Right lobe of liver (tissue), 6 donors: ENCODE data around the gene PEDS1. TPM values are rescaled to one million over a fixed set of nuclear protein-coding genes. Genes with fewer than 3 reads are reported as not detected.
A peak's percentile ranks its signal among the peaks of the same experiment; 100 is the strongest.

Source experiments
- ATAC-seq, 4 donors: fragments of 200-7000 bp; cut with Tn5 transposase; one replicate each; pipeline ENCODE4 v1.9.1; 2020; ENCODE audit warnings: mild to moderate bottlenecking in 4 of 4, moderate library complexity in 4 of 4
- DNase-seq, 3 donors: peaks; one replicate each; pipeline ENCODE4 v3.0.0-alpha.2; 2020
- H3K27ac ChIP-seq, 3 donors: fragments of 200-600 bp; one replicate each; pipeline ENCODE4 v1.8.0; 2022
- H3K27me3 ChIP-seq, 2 donors: fragments of 200-600 bp; one replicate each; pipeline ENCODE4 v1.8.0; 2022
- H3K36me3 ChIP-seq, 4 donors: fragments of 200-600 bp; sonication (generic) in 1 of 4; one replicate each; pipeline versions ENCODE4 v1.5.1 to v1.8.0; 2017 to 2022; ENCODE audit warnings: control low read depth in 1 of 4
- H3K4me1 ChIP-seq, 4 donors: fragments of 200-600 bp; sonication (generic) in 1 of 4; one replicate each; pipeline versions ENCODE4 v1.5.1 to v1.8.0; 2017 to 2022; ENCODE audit warnings: control low read depth in 1 of 4
- H3K4me3 ChIP-seq, 3 donors: fragments of 200-600 bp; one replicate each; pipeline ENCODE4 v1.8.0; 2022
- H3K9me3 ChIP-seq, 4 donors: fragments of 200-600 bp; sonication (generic) in 1 of 4; one replicate each; pipeline versions ENCODE4 v1.5.1 to v1.8.0; 2017 to 2022; ENCODE audit warnings: control low read depth in 1 of 4
- CTCF ChIP-seq, 4 donors: fragments of 200-600 bp in 3 of 4; fragments of 450-650 bp in 1 of 4; IDR thresholded peaks; one replicate each; pipeline versions ENCODE4 v1.5.1 to v1.8.0; 2016 to 2022; ENCODE audit warnings: antibody characterized with exemption in 4 of 4, mild to moderate bottlenecking in 2 of 4
- POLR2A ChIP-seq: fragments of 450-650 bp; IDR thresholded peaks from one replicate; pipeline ENCODE4 v1.6.1; 2017; ENCODE audit warnings: antibody characterized with exemption, mild to moderate bottlenecking
- WGBS: methylation state at CpG from one replicate; pipeline ENCODE4 v1.1.6; 2018; ENCODE audit warnings: low coverage, low lambda C conversion rate; ENCODE audit not compliant: insufficient coverage; ENCODE audit errors: missing lambda C conversion rate; 5-methylcytosine and 5-hydroxymethylcytosine counted together
- intact Hi-C, 2 donors: fragments of 100-400 bp; cut with DNase I; formaldehyde crosslinking; loops; one replicate each; pipeline versions ENCODE4 v1.11.2 to v1.14.1; 2022
- total RNA-seq, 6 experiments: library from RNA; depleted of rRNA in 2 of 6; stranded (reverse); fragments of >200 nt in 2 of 6; fragmentation: NEBNext Ultra II Directional in 3 of 6; extraction: Animal tissue kit (Norgen Biotek cat#: 25700) in 3 of 6; gene quantifications; one replicate each; pipeline versions ENCODE4 v1.1.0 to v1.2.4, GENCODE V29; 2016 to 2023
- donor health status: DM: no; HTN: yes; CAD: no.
- donor health status: DM: no; HTN: no; CAD: no.
- donor health status: DM: no; HTN: no; CAD: no.
- donor health status: DM: no; HTN: yes; CAD: no.
- donor health status: DM: no; HTN: yes; CAD: no.

PEDS1 gene
- total RNA-seq, 6 experiments from 2014 or later: 6.9 to 25.3 (median 13.7) TPM

GRCh38 chr20:50198716-50199115, 45.2 kb upstream of the PEDS1 start:
- no peak for TF ChIP-seq CTCF (IDR thresholded peaks at IDR 0.05)
- TF ChIP-seq POLR2A: no peak
- Histone ChIP-seq H3K27ac (no peak overlapping the region), H3K36me3 (peaks cover 0 to 2% (median under 1%) of the 10 kb centered on the region in 4 donors), H3K27me3 (no peaks in the 10 kb centered on the region), H3K4me3 (no peak overlapping the region), H3K9me3 (peaks cover 0 to 3% (median 0%) of the 10 kb centered on the region in 4 donors), H3K4me1 (no peaks in the 10 kb centered on the region)
- ATAC-seq (no peak), DNase-seq (no peak)
- 78% methylated on average over 1 of the region's 1 CpG for WGBS
- intact Hi-C loops: no loop called here

- Histone ChIP-seq H3K27me3 (no peaks in the 10 kb centered on the region), H3K9me3 (peaks cover 0 to 3% (median 0%) of the 10 kb centered on the region in 4 donors), H3K4me1 (no peaks in the 10 kb centered on the region), H3K4me3 (no peak overlapping the region), H3K27ac (no peak overlapping the region), H3K36me3 (peaks cover 0 to 7% (median 5%) of the 10 kb centered on the region in 4 donors)
- DNase-seq: peak in 1 of 3 donors; percentile 52
- ATAC-seq: no peak
- TF ChIP-seq CTCF (IDR thresholded peaks at IDR 0.05): no peak
- TF ChIP-seq POLR2A: no peak
- intact Hi-C loops: no loop called here
- WGBS: 84% methylated on average over 3 of the region's 11 CpGs
These were observed 44.7 kb upstream of the PEDS1 start for GRCh38 chr20:50198180-50198666.

DNA sequence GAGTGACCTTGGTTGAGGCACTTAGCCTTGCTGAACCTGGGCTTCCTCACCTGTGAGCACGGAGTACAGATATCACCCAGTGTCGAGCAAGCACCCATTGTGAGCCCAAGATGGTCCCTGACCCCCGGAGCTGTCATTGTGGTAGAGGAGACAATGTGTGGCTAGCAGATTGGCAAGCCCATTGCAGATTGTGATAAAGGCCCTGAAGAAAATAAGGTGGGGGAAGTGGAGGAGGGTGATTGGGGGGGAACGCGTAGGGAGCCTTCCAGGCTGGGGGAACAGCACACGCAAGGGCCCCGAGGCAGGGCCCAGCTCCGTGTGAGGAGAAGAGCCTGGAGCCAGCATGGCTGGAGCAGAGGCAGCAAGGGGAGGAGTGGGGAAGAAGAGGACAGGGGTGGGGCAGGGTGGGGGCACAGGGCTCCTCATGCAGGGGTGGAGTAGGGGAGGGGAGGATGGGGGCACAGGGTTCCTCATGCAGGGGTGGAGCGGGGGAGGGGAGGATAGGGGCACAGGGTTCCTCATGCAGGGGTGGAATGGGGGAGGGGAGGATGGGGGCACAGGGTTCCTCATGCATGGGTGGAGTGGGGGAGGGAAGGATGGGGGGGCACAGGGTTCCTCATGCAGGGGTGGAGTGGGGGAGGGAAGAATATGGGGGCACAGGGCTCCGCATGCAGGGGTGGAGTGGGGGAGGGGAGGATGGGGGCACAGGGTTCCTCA, 44.1 kb upstream of the PEDS1 start:
- TF ChIP-seq POLR2A: no peak
- Histone ChIP-seq H3K9me3 (peaks cover 0 to 3% (median 0%) of the 10 kb centered on the region in 4 donors), H3K4me3 (no peak overlapping the region), H3K27me3 (no peaks in the 10 kb centered on the region), H3K4me1 (no peaks in the 10 kb centered on the region), H3K27ac (no peak overlapping the region), H3K36me3 (peaks cover 0 to 13% (median 7%) of the 10 kb centered on the region in 4 donors)
- 75% methylated on average over 10 of the region's 10 CpGs for WGBS
- intact Hi-C loops: no loop called here
- ATAC-seq: no peak
- no peak for DNase-seq

- H3K4me3 ChIP-seq: no peak overlapping the region
- H3K27ac ChIP-seq: no peak overlapping the region
- TF ChIP-seq POLR2A (peak; percentile 13), CTCF (IDR thresholded peaks at IDR 0.05) (no peak)
- DNase-seq: no peak
- no peak for ATAC-seq
- intact Hi-C loops: no loop called here
- peaks cover 0 to 3% (median 0%) of the 10 kb centered on the region in 4 donors for H3K9me3 ChIP-seq
- H3K4me1 ChIP-seq: no peaks in the 10 kb centered on the region
- peaks cover 0 to 13% (median 7%) of the 10 kb centered on the region in 4 donors for H3K36me3 ChIP-seq
- WGBS: 81% methylated on average over 4 of the region's 6 CpGs
- H3K27me3 ChIP-seq: no peaks in the 10 kb centered on the region
These were observed 43.4 kb upstream of the PEDS1 start for GRCh38 chr20:50196896-50197295.

- no peak overlapping the region for H3K4me3 ChIP-seq
- intact Hi-C loops: no loop called here
- DNase-seq (no peak), ATAC-seq (no peak)
- H3K9me3 ChIP-seq: peaks cover 0 to 3% (median 0%) of the 10 kb centered on the region in 4 donors
- H3K36me3 ChIP-seq: peaks cover 0 to 13% (median 7%) of the 10 kb centered on the region in 4 donors
- H3K27me3 ChIP-seq: no peaks in the 10 kb centered on the region
- TF ChIP-seq POLR2A (no peak), CTCF (IDR thresholded peaks at IDR 0.05) (no peak)
- no peaks in the 10 kb centered on the region for H3K4me1 ChIP-seq
- no peak overlapping the region for H3K27ac ChIP-seq
- WGBS: 53% methylated on average over 4 of the region's 4 CpGs
These were observed 42.7 kb upstream of the PEDS1 start for GRCh38 chr20:50196248-50196647.
